Tibial nerve (tissue), 4 donors: ENCODE results near the gene DNAH5. TPM values are rescaled to one million over a fixed set of nuclear protein-coding genes. Genes with fewer than 3 reads are reported as not detected.

Source experiments
- DNase-seq, 2 donors: peaks; one replicate each; pipeline ENCODE4 v3.0.0-alpha.2; 2019; ENCODE audit warnings: low spot score in 2 of 2
- H3K27ac ChIP-seq, 4 donors: fragments of 200-600 bp; sonication (generic) in 3 of 4; one replicate each; pipeline ENCODE4 v1.5.1; 2017 to 2019; ENCODE audit warnings: mild to moderate bottlenecking in 1 of 4
- H3K27me3 ChIP-seq, 2 donors: fragments of 200-600 bp; sonication (generic) in 1 of 2; one replicate each; pipeline versions ENCODE4 v1.5.1 to v1.6.0; 2017 to 2019
- H3K36me3 ChIP-seq, 3 donors: fragments of 200-600 bp; sonication (generic); one replicate each; pipeline ENCODE4 v1.5.1; 2018 to 2019
- H3K4me1 ChIP-seq, 4 donors: fragments of 200-600 bp; sonication (generic) in 3 of 4; one replicate each; pipeline ENCODE4 v1.5.1; 2017 to 2019
- H3K4me3 ChIP-seq, 4 donors: fragments of 200-600 bp; sonication (generic) in 3 of 4; one replicate each; pipeline ENCODE4 v1.5.1; 2017 to 2019; ENCODE audit warnings: mild to moderate bottlenecking in 1 of 4, moderate library complexity in 1 of 4
- H3K9me3 ChIP-seq, 4 donors: fragments of 200-600 bp; sonication (generic) in 3 of 4; one replicate each; pipeline ENCODE4 v1.5.1; 2017 to 2019
- EP300 ChIP-seq, 2 donors: sonication (generic); formaldehyde crosslinking; IDR thresholded peaks; one replicate each; pipeline ENCODE4 v1.6.1; 2017; ENCODE audit warnings: antibody characterized with exemption in 2 of 2, mild to moderate bottlenecking in 1 of 2
- POLR2A ChIP-seq, 2 donors: fragments of 450-650 bp; IDR thresholded peaks; one replicate each; pipeline ENCODE4 v1.6.1; 2017; ENCODE audit warnings: antibody characterized with exemption in 2 of 2, mild to moderate bottlenecking in 2 of 2, moderate library complexity in 2 of 2
- WGBS, 2 donors: methylation state at CpG; one replicate each; pipeline ENCODE4 v1.1.5; 2018; 5-methylcytosine and 5-hydroxymethylcytosine counted together
- total RNA-seq, 4 donors: library from RNA; depleted of rRNA; stranded (reverse); fragments of >200 nt; gene quantifications; one replicate each; pipeline ENCODE4 v1.1.0, GENCODE V29; 2016
- TF ChIP-seq, protein P1 (sequence below), 5 experiments: fragments of 200-600 bp in 3 of 5; fragments of 450-650 bp in 2 of 5; sonication (generic) in 3 of 5; IDR thresholded peaks; one replicate each; pipeline ENCODE4 v1.5.1; 2016 to 2019; ENCODE audit warnings: antibody characterized with exemption in 5 of 5, mild to moderate bottlenecking in 3 of 5, moderate library complexity in 2 of 5

Gene DNAH5
- total RNA-seq, 4 donors from 2014 or later = 0.21 to 0.60 (median 0.31) TPM

DNA sequence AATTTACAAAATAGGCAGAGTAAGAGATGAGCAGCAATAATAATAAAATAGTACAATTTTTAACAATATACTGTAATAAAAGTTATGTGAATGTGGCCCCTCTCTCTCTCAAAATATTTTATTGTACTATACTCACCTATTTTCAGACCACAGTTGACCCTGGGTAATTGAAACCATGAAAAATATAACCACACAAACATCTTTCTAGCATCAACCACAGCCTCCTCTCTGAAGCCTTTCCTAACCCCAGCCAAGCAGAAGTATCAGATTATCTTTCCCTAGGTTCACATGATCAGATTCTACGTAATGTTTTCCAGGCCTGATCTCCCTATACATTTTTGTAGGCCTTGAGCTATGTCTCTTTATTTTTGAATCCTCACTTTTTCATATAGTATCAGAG, 35.2 kb downstream of the DNAH5 start:
- TF ChIP-seq, protein P1, sequence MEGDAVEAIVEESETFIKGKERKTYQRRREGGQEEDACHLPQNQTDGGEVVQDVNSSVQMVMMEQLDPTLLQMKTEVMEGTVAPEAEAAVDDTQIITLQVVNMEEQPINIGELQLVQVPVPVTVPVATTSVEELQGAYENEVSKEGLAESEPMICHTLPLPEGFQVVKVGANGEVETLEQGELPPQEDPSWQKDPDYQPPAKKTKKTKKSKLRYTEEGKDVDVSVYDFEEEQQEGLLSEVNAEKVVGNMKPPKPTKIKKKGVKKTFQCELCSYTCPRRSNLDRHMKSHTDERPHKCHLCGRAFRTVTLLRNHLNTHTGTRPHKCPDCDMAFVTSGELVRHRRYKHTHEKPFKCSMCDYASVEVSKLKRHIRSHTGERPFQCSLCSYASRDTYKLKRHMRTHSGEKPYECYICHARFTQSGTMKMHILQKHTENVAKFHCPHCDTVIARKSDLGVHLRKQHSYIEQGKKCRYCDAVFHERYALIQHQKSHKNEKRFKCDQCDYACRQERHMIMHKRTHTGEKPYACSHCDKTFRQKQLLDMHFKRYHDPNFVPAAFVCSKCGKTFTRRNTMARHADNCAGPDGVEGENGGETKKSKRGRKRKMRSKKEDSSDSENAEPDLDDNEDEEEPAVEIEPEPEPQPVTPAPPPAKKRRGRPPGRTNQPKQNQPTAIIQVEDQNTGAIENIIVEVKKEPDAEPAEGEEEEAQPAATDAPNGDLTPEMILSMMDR (IDR thresholded peaks at IDR 0.05) = no peak
- TF ChIP-seq POLR2A (IDR thresholded peaks at IDR 0.05) (no peak), EP300 (IDR thresholded peaks at IDR 0.05) (no peak)
- H3K4me3 ChIP-seq = no peak overlapping the region
- no peaks in the 10 kb centered on the region for H3K27me3 ChIP-seq
- no peak overlapping the region for H3K27ac ChIP-seq
- WGBS, 2 donors = 81 to 84% methylated on average over 1 of the region's 1 CpG
- no peaks in the 10 kb centered on the region for H3K9me3 ChIP-seq
- DNase-seq = no peak
- H3K4me1 ChIP-seq = no peaks in the 10 kb centered on the region
- no peaks in the 10 kb centered on the region for H3K36me3 ChIP-seq

- H3K9me3 ChIP-seq = no peaks in the 10 kb centered on the region
- no peaks in the 10 kb centered on the region for H3K36me3 ChIP-seq
- DNase-seq = no peak
- H3K27me3 ChIP-seq = no peaks in the 10 kb centered on the region
- 86 to 90% methylated on average over 6 of the region's 6 CpGs for WGBS, 2 donors
- H3K4me1 ChIP-seq = no peaks in the 10 kb centered on the region
- H3K4me3 ChIP-seq = no peak overlapping the region
- no peak overlapping the region for H3K27ac ChIP-seq
- no peak for TF ChIP-seq EP300 (IDR thresholded peaks at IDR 0.05)
- TF ChIP-seq, protein P1 (IDR thresholded peaks at IDR 0.05) = no peak
- no peak for TF ChIP-seq POLR2A (IDR thresholded peaks at IDR 0.05)
Measured at GRCh38 chr5:13898569-13898968, 45.9 kb downstream of the DNAH5 start.

GRCh38 chr5:13878357-13878756, 66.1 kb downstream of the DNAH5 start:
- peaks cover 0 to 21% (median 7%) of the 10 kb centered on the region in 4 donors for H3K9me3 ChIP-seq
- no peak overlapping the region for H3K4me3 ChIP-seq
- TF ChIP-seq, protein P1 (IDR thresholded peaks at IDR 0.05) = no peak
- TF ChIP-seq EP300 (IDR thresholded peaks at IDR 0.05) = no peak
- TF ChIP-seq POLR2A (IDR thresholded peaks at IDR 0.05) = no peak
- DNase-seq = no peak
- H3K27me3 ChIP-seq = no peaks in the 10 kb centered on the region
- no peaks in the 10 kb centered on the region for H3K4me1 ChIP-seq
- H3K36me3 ChIP-seq = no peaks in the 10 kb centered on the region
- WGBS, 2 donors = 77 to 88% methylated on average over 4 of the region's 4 CpGs
- no peak overlapping the region for H3K27ac ChIP-seq

GRCh38 chr5:13866792-13867191, 77.7 kb downstream of the DNAH5 start:
- no peak for DNase-seq
- 26 to 28% methylated on average over 5 of the region's 5 CpGs for WGBS, 2 donors
- TF ChIP-seq, protein P1 (IDR thresholded peaks at IDR 0.05) = no peak
- TF ChIP-seq EP300 (IDR thresholded peaks at IDR 0.05) = no peak
- no peak for TF ChIP-seq POLR2A (IDR thresholded peaks at IDR 0.05)
- no peak overlapping the region for H3K4me3 ChIP-seq
- H3K36me3 ChIP-seq = no peaks in the 10 kb centered on the region
- no peaks in the 10 kb centered on the region for H3K27me3 ChIP-seq
- no peak overlapping the region for H3K27ac ChIP-seq
- H3K9me3 ChIP-seq = no peaks in the 10 kb centered on the region
- no peaks in the 10 kb centered on the region for H3K4me1 ChIP-seq

DNA sequence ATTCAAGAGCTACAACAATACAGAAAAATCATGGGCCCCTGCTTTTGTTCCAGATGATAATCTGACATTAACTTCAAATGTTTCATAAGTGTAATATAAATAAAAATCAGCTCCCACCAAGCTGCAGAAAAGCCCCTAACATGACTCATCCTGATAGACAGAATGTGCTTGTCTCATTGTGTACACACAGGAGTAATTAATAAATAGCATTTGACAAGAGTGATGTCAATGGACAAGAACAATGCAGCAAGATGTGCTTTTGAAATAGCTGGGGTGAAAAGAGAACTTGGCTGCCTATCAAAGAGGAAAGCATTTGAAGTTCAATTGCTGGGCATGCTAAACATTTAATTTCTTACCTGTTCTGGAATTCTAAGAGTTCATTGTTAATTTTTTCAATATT, 79.2 kb downstream of the DNAH5 start:
- no peak overlapping the region for H3K4me3 ChIP-seq
- H3K9me3 ChIP-seq = no peaks in the 10 kb centered on the region
- H3K27me3 ChIP-seq = no peaks in the 10 kb centered on the region
- no peaks in the 10 kb centered on the region for H3K4me1 ChIP-seq
- TF ChIP-seq EP300 (IDR thresholded peaks at IDR 0.05) = no peak
- no peak for TF ChIP-seq POLR2A (IDR thresholded peaks at IDR 0.05)
- TF ChIP-seq, protein P1 (IDR thresholded peaks at IDR 0.05) = no peak
- H3K36me3 ChIP-seq = no peaks in the 10 kb centered on the region
- H3K27ac ChIP-seq = no peak overlapping the region
- no peak for DNase-seq
